ENCODE results near the gene S1PR5. TPM values are rescaled to one million over a fixed set of nuclear protein-coding genes. Genes with fewer than 3 reads are reported as not detected.

S1PR5 gene
- total and polyA plus RNA-seq, 10 of the 15 experiments (the other 5 are each of a cell fraction or from before 2014, with no cell fraction given) = 0.04 TPM; not detected in 9

DNA sequence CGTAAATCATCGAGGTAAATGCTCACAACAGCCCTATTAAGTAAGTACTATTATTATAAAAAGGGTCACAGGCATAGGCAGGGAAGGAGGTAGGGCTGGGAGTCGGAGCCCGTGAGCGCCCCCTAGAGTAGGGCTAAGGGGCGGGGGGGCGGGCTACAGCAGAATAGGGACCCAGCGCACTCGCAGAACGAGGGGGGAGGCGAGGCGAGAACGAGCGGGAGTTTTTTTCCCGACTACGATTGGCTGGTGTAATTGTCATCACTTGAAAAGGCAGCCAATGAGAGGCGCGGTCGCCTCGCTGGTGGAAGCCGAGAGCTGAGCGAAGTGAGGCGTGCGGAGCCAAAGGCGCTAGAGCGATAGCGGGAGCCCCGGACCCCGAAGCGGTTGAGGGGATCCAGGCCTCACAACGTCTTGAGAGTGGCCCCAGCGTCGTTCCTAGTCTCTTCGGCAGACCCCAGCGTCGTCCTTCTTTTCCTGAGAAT is 38.3 kb downstream of the S1PR5 start:
- ChIA-PET SMC1A (ENCODE audit: uncharacterized antibody, unreplicated experiment) (no interaction called here), CTCF (interaction anchor here (0.6 to 2.1 kb wide), 12 partner anchors 9 to 221 kb away, joined by 3 to 7 read pairs (median 4); no protein-coding TSS in a partner anchor), POLR2A (no interaction called here), RAD21 (ENCODE audit: unreplicated experiment) (no interaction called here)
- no peaks in the 10 kb centered on the region for H3K4me1 ChIP-seq (ENCODE audit: control insufficient read depth, insufficient read depth, low read length)
- intact Hi-C loops (cut with micrococcal nuclease; ENCODE audit: unreplicated experiment) = loop anchor here (5.0 kb wide), 1 partner anchor 77 kb away; the partner anchor contains the start of gene CDC37
- H4K20me1 ChIP-seq (ENCODE audit: control insufficient read depth, insufficient read depth) = no peaks in the 10 kb centered on the region
- no peak overlapping the region; the same call in 1 of the 2 replicates for H2AFZ ChIP-seq (ENCODE audit: control insufficient read depth, low read depth, low read length)
- in situ Hi-C loops (cut with MboI) = no loop called here
- no peaks in the 10 kb centered on the region; a peak in 1 of 4 replicates for H3K36me3 ChIP-seq (ENCODE audit: control insufficient read depth in 2 of 2, insufficient read depth in 2 of 2, low read length in 1 of 2)
- FAIRE-seq (no peak), ATAC-seq (peak; percentile 70), DNase-seq (ENCODE audit: low read depth, low spot score) (no peak)
- BruUV-seq (replicated peaks) = no TSS peak
- H3K4me3 ChIP-seq = no peak overlapping the region
- no peaks in the 10 kb centered on the region for H3K9me3 ChIP-seq (replicated peaks; ENCODE audit: control insufficient read depth, insufficient read depth, low read length)
- 34% methylated on average over 26 of the region's 36 CpGs for WGBS (ENCODE audit: insufficient coverage, insufficient replicate concordance, low lambda C conversion rate, missing lambda C conversion rate)
- H3K9ac ChIP-seq (ENCODE audit: control insufficient read depth, insufficient read depth, low read length) = no peak overlapping the region
- H3K4me2 ChIP-seq (ENCODE audit: control insufficient read depth, insufficient read depth) = no peak overlapping the region
- no peaks in the 10 kb centered on the region for H3K79me2 ChIP-seq (ENCODE audit: control insufficient read depth, insufficient read depth, low read length)
- no peaks in the 10 kb centered on the region; a peak in 1 of 4 replicates for H3K27me3 ChIP-seq (replicated peaks in 1 of 2; ENCODE audit: control insufficient read depth in 2 of 2, insufficient read depth in 2 of 2, low read length in 1 of 2)
- no peak overlapping the region for H3K27ac ChIP-seq (ENCODE audit: control insufficient read depth, insufficient read depth)
- TF ChIP-seq, protein P1, sequence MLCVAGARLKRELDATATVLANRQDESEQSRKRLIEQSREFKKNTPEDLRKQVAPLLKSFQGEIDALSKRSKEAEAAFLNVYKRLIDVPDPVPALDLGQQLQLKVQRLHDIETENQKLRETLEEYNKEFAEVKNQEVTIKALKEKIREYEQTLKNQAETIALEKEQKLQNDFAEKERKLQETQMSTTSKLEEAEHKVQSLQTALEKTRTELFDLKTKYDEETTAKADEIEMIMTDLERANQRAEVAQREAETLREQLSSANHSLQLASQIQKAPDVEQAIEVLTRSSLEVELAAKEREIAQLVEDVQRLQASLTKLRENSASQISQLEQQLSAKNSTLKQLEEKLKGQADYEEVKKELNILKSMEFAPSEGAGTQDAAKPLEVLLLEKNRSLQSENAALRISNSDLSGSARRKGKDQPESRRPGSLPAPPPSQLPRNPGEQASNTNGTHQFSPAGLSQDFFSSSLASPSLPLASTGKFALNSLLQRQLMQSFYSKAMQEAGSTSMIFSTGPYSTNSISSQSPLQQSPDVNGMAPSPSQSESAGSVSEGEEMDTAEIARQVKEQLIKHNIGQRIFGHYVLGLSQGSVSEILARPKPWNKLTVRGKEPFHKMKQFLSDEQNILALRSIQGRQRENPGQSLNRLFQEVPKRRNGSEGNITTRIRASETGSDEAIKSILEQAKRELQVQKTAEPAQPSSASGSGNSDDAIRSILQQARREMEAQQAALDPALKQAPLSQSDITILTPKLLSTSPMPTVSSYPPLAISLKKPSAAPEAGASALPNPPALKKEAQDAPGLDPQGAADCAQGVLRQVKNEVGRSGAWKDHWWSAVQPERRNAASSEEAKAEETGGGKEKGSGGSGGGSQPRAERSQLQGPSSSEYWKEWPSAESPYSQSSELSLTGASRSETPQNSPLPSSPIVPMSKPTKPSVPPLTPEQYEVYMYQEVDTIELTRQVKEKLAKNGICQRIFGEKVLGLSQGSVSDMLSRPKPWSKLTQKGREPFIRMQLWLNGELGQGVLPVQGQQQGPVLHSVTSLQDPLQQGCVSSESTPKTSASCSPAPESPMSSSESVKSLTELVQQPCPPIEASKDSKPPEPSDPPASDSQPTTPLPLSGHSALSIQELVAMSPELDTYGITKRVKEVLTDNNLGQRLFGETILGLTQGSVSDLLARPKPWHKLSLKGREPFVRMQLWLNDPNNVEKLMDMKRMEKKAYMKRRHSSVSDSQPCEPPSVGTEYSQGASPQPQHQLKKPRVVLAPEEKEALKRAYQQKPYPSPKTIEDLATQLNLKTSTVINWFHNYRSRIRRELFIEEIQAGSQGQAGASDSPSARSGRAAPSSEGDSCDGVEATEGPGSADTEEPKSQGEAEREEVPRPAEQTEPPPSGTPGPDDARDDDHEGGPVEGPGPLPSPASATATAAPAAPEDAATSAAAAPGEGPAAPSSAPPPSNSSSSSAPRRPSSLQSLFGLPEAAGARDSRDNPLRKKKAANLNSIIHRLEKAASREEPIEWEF (IDR thresholded peaks at IDR 0.05; ENCODE audit: insufficient replicate concordance, low read depth, low read length) = no peak
- TF ChIP-seq, protein P2, sequence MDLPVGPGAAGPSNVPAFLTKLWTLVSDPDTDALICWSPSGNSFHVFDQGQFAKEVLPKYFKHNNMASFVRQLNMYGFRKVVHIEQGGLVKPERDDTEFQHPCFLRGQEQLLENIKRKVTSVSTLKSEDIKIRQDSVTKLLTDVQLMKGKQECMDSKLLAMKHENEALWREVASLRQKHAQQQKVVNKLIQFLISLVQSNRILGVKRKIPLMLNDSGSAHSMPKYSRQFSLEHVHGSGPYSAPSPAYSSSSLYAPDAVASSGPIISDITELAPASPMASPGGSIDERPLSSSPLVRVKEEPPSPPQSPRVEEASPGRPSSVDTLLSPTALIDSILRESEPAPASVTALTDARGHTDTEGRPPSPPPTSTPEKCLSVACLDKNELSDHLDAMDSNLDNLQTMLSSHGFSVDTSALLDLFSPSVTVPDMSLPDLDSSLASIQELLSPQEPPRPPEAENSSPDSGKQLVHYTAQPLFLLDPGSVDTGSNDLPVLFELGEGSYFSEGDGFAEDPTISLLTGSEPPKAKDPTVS (IDR thresholded peaks at IDR 0.05; ENCODE audit: low read depth, low read length) = no peak
- TF ChIP-seq GATAD2B (conservative IDR thresholded peaks at IDR 0.05; ENCODE audit: low read depth) (no peak), HCFC1 (IDR thresholded peaks at IDR 0.05; ENCODE audit: low read length) (no peak), MTA2 (IDR thresholded peaks at IDR 0.05; ENCODE audit: low read depth) (no peak), SUZ12 (IDR thresholded peaks at IDR 0.05; ENCODE audit: unreplicated experiment) (no peak), SMAD1 (IDR thresholded peaks at IDR 0.05; ENCODE audit: low read depth, partially characterized antibody) (no peak), DPF2 (IDR thresholded peaks at IDR 0.05) (no peak), BMI1 (IDR thresholded peaks at IDR 0.05; ENCODE audit: borderline replicate concordance) (no peak), BACH1 (IDR thresholded peaks at IDR 0.05; ENCODE audit: borderline replicate concordance) (no peak), EZH2 (IDR thresholded peaks at IDR 0.05; ENCODE audit: borderline replicate concordance, control insufficient read depth, low read depth, low read length) (no peak)
- TF ChIP-seq, protein P3, sequence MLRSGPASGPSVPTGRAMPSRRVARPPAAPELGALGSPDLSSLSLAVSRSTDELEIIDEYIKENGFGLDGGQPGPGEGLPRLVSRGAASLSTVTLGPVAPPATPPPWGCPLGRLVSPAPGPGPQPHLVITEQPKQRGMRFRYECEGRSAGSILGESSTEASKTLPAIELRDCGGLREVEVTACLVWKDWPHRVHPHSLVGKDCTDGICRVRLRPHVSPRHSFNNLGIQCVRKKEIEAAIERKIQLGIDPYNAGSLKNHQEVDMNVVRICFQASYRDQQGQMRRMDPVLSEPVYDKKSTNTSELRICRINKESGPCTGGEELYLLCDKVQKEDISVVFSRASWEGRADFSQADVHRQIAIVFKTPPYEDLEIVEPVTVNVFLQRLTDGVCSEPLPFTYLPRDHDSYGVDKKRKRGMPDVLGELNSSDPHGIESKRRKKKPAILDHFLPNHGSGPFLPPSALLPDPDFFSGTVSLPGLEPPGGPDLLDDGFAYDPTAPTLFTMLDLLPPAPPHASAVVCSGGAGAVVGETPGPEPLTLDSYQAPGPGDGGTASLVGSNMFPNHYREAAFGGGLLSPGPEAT (IDR thresholded peaks at IDR 0.05; ENCODE audit: low read depth) = no peak
- TF ChIP-seq, protein P4, sequence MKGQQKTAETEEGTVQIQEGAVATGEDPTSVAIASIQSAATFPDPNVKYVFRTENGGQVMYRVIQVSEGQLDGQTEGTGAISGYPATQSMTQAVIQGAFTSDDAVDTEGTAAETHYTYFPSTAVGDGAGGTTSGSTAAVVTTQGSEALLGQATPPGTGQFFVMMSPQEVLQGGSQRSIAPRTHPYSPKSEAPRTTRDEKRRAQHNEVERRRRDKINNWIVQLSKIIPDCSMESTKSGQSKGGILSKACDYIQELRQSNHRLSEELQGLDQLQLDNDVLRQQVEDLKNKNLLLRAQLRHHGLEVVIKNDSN (IDR thresholded peaks at IDR 0.05; ENCODE audit: borderline replicate concordance, extremely low read length, insufficient read depth, low read depth, low read length) = no peak

All from GM12878 (cell line).